Choroid plexus epithelial cell (primary cell): ENCODE results near the gene XXYLT1.
A peak's percentile ranks its signal among the peaks of the same experiment; 100 is the strongest.

Experiments used
- DNase-seq: peaks from one replicate; pipeline ENCODE4 v3.0.0-alpha.2; 2010; ENCODE audit warnings: low read depth
- H3K4me3 ChIP-seq: 2 replicates; pipeline ENCODE4 v1.5.1; 2011; ENCODE audit warnings: low read depth, mild to moderate bottlenecking, control low read depth, low read length, moderate library complexity
- TF ChIP-seq, protein P1 (sequence below): conservative IDR thresholded peaks from 2 replicates; pipeline ENCODE4 v1.5.1; 2011; ENCODE audit warnings: low read depth, mild to moderate bottlenecking, control low read depth, inconsistent platforms, low read length, moderate library complexity

XXYLT1 gene

GRCh38 chr3:195124378-195124992 is 146.5 kb downstream of the XXYLT1 start:
- TF ChIP-seq, protein P1, sequence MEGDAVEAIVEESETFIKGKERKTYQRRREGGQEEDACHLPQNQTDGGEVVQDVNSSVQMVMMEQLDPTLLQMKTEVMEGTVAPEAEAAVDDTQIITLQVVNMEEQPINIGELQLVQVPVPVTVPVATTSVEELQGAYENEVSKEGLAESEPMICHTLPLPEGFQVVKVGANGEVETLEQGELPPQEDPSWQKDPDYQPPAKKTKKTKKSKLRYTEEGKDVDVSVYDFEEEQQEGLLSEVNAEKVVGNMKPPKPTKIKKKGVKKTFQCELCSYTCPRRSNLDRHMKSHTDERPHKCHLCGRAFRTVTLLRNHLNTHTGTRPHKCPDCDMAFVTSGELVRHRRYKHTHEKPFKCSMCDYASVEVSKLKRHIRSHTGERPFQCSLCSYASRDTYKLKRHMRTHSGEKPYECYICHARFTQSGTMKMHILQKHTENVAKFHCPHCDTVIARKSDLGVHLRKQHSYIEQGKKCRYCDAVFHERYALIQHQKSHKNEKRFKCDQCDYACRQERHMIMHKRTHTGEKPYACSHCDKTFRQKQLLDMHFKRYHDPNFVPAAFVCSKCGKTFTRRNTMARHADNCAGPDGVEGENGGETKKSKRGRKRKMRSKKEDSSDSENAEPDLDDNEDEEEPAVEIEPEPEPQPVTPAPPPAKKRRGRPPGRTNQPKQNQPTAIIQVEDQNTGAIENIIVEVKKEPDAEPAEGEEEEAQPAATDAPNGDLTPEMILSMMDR, result no peak
- H3K4me3 ChIP-seq, result no peak overlapping the region
- no peak for DNase-seq

- no peak overlapping the region for H3K4me3 ChIP-seq
- no peak for DNase-seq
- TF ChIP-seq, protein P1, result peak; percentile 50
These were observed 147.7 kb downstream of the XXYLT1 start for GRCh38 chr3:195123281-195123691.

- TF ChIP-seq, protein P1, result no peak
- no peak for DNase-seq
- no peak overlapping the region for H3K4me3 ChIP-seq
These were observed 148.7 kb downstream of the XXYLT1 start for GRCh38 chr3:195122261-195122660.

- TF ChIP-seq, protein P1, result no peak
- DNase-seq, result peak; percentile 22
- no peak overlapping the region for H3K4me3 ChIP-seq
These were observed 150.7 kb downstream of the XXYLT1 start for GRCh38 chr3:195120267-195120601.

GRCh38 chr3:195119461-195120266 is 151.3 kb downstream of the XXYLT1 start:
- H3K4me3 ChIP-seq, result no peak overlapping the region
- DNase-seq, result peak; percentile 85
- TF ChIP-seq, protein P1, result no peak

- H3K4me3 ChIP-seq, result no peak overlapping the region
- DNase-seq, result peak; percentile 77
- TF ChIP-seq, protein P1, result no peak
These were observed 152.3 kb downstream of the XXYLT1 start for GRCh38 chr3:195118671-195119070.
